Measurements from ENCODE around the gene NFXL1. TPM values are rescaled to one million over a fixed set of nuclear protein-coding genes. Genes with fewer than 3 reads are reported as not detected.

Gene NFXL1
- total RNA-seq, 1 donor from 2014 or later, result 11.9 TPM

- H3K27me3 Mint-ChIP-seq (ENCODE audit: low read depth), result peaks cover 52% of the 10 kb centered on the region
- H3K36me3 Mint-ChIP-seq (ENCODE audit: low read depth), result no peaks in the 10 kb centered on the region
- no peaks in the 10 kb centered on the region for H3K4me1 Mint-ChIP-seq (ENCODE audit: low read depth)
- no peak for DNase-seq (ENCODE audit: low spot score)
- no peaks in the 10 kb centered on the region for H3K9me3 Mint-ChIP-seq (ENCODE audit: low read depth)
- H3K4me3 Mint-ChIP-seq (ENCODE audit: unreplicated experiment), result no peak overlapping the region
- no peak overlapping the region for H3K27ac Mint-ChIP-seq (ENCODE audit: unreplicated experiment)
- TF ChIP-seq CTCF (IDR thresholded peaks at IDR 0.05), result no peak
These were observed 25.1 kb upstream of the NFXL1 start for GRCh38 chr4:47939456-47939855.

DNA sequence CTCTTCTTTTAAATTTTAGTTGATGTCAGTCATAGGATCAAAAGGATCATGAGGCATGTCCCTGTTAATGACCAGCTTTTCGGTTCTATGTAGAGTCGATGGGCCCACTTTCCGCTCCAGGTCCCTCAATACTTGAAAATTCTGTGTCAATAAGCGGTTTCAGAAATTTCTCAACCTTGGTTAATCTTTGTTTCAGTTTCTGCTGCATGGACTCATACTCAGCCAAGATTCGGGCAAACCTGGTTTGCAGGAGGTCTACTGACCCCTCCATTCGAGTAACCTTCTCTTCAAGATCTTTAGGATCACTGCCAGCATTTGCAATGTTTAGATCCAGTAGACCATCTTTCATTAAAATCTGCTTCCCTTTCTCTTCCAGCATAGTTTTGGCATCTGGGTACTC is 22.0 kb upstream of the NFXL1 start:
- Mint-ChIP-seq H3K27ac (ENCODE audit: unreplicated experiment) (no peak overlapping the region), H3K36me3 (ENCODE audit: low read depth) (no peaks in the 10 kb centered on the region), H3K4me1 (ENCODE audit: low read depth) (peaks cover 1% of the 10 kb centered on the region), H3K9me3 (ENCODE audit: low read depth) (no peaks in the 10 kb centered on the region), H3K27me3 (ENCODE audit: low read depth) (peaks cover 40% of the 10 kb centered on the region), H3K4me3 (ENCODE audit: unreplicated experiment) (no peak overlapping the region)
- TF ChIP-seq CTCF (IDR thresholded peaks at IDR 0.05), result no peak
- DNase-seq (ENCODE audit: low spot score), result no peak

DNA sequence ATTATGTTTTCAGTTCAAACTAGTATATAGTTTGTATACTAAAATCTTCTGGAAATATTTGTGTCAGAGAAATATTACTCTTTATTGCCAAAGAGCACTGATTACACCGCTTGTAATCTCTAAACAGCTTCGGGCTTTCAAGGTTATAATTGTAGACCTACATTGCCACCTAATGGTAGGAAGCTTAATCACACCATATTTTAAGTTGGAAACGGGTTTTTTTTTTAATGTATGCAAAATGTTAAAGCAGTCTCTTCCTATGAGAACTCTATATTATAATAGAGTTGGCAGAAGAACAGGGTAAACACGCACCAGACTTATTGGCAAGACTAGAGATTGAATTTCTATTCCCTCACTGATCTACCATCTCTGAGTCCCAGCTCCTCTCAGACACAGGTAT is 19.5 kb upstream of the NFXL1 start:
- TF ChIP-seq CTCF (IDR thresholded peaks at IDR 0.05), result peak; percentile 92
- Mint-ChIP-seq H3K4me3 (ENCODE audit: unreplicated experiment) (no peak overlapping the region), H3K27me3 (ENCODE audit: low read depth) (peaks cover 28% of the 10 kb centered on the region), H3K9me3 (ENCODE audit: low read depth) (no peaks in the 10 kb centered on the region), H3K36me3 (ENCODE audit: low read depth) (no peaks in the 10 kb centered on the region), H3K4me1 (ENCODE audit: low read depth) (peaks cover 11% of the 10 kb centered on the region), H3K27ac (ENCODE audit: unreplicated experiment) (no peak overlapping the region)
- DNase-seq (ENCODE audit: low spot score), result no peak

DNA sequence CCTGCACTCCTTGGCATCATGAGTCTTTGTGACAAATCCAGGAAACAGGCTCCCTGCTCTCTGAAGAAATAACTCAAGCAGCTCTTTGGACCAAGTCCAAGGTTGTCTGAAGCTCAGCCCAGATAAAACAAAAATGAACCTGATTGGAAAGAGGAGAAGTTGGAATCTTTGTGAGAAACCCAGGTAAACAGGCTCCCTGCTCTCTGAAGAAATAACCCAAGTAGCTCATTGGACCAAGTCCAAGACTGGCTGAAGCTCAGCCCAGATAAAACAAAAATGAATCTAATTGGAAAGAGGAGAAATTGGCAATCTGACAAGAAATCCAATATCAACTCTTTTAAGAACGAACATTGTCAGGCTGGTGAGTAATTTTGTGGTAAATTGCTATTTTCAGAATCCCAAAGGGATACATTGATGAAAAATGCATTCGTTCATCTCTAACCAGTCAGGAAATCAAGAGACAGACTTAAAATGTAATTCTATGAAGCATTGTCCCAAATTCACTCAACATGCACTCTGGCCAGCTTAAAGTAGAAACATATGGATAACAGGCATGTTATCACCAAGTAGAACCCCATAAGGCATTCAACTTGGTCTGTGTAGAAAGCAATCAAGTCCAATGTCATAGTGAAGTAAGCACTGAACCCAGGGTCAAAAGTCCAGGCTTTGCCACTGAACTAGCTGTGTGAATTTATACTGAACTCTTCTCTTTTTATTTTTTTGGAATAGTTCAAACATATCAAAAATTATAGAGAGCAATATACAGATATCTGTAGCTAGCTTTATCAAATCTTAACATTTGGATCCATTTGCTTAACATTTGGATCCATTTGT is 16.8 kb upstream of the NFXL1 start:
- no peaks in the 10 kb centered on the region for H3K36me3 Mint-ChIP-seq (ENCODE audit: low read depth)
- DNase-seq (ENCODE audit: low spot score), result no peak
- H3K27ac Mint-ChIP-seq (ENCODE audit: unreplicated experiment), result no peak overlapping the region
- H3K4me3 Mint-ChIP-seq (ENCODE audit: unreplicated experiment), result no peak overlapping the region
- TF ChIP-seq CTCF (IDR thresholded peaks at IDR 0.05), result no peak
- H3K9me3 Mint-ChIP-seq (ENCODE audit: low read depth), result no peaks in the 10 kb centered on the region
- peaks cover 18% of the 10 kb centered on the region for H3K4me1 Mint-ChIP-seq (ENCODE audit: low read depth)
- peaks cover 32% of the 10 kb centered on the region for H3K27me3 Mint-ChIP-seq (ENCODE audit: low read depth)

GRCh38 chr4:47929682-47930201 is 15.4 kb upstream of the NFXL1 start:
- Mint-ChIP-seq H3K4me1 (ENCODE audit: low read depth) (peaks cover 18% of the 10 kb centered on the region), H3K36me3 (ENCODE audit: low read depth) (no peaks in the 10 kb centered on the region), H3K4me3 (ENCODE audit: unreplicated experiment) (no peak overlapping the region), H3K27me3 (ENCODE audit: low read depth) (peaks cover 34% of the 10 kb centered on the region), H3K9me3 (ENCODE audit: low read depth) (no peaks in the 10 kb centered on the region), H3K27ac (ENCODE audit: unreplicated experiment) (no peak overlapping the region)
- no peak for DNase-seq (ENCODE audit: low spot score)
- TF ChIP-seq CTCF (IDR thresholded peaks at IDR 0.05), result no peak

Data from chondrocyte (in vitro differentiated cells).